ENCODE data around the gene KMT2A. TPM values are rescaled to one million over a fixed set of nuclear protein-coding genes. Genes with fewer than 3 reads are reported as not detected.

KMT2A gene
- total RNA-seq, 1 donor from 2014 or later = 78.8 TPM

- H3K4me3 Mint-ChIP-seq = peak overlapping the region; percentile 81
- H3K36me3 Mint-ChIP-seq (ENCODE audit: low read depth) = no peaks in the 10 kb centered on the region
- TF ChIP-seq CTCF (conservative IDR thresholded peaks at IDR 0.05) = no peak
- no peaks in the 10 kb centered on the region for H3K9me3 Mint-ChIP-seq
- DNase-seq (ENCODE audit: low read depth, low spot score) = peak; percentile 22
- peak overlapping the region; percentile 57 for H3K27ac Mint-ChIP-seq (ENCODE audit: unreplicated experiment)
- H3K27me3 Mint-ChIP-seq (ENCODE audit: low read depth) = no peaks in the 10 kb centered on the region
- H3K4me1 Mint-ChIP-seq = peaks cover 27% of the 10 kb centered on the region
Measured at GRCh38 chr11:118533769-118534729, 97.8 kb downstream of the KMT2A start.

GRCh38 chr11:118535261-118535660, 99.0 kb downstream of the KMT2A start:
- Mint-ChIP-seq H3K36me3 (ENCODE audit: low read depth) (no peaks in the 10 kb centered on the region), H3K9me3 (no peaks in the 10 kb centered on the region), H3K4me3 (peak overlapping the region; percentile 76), H3K4me1 (peaks cover 15% of the 10 kb centered on the region), H3K27me3 (ENCODE audit: low read depth) (no peaks in the 10 kb centered on the region), H3K27ac (ENCODE audit: unreplicated experiment) (no peak overlapping the region)
- DNase-seq (ENCODE audit: low read depth, low spot score) = no peak
- TF ChIP-seq CTCF (conservative IDR thresholded peaks at IDR 0.05) = no peak

- no peak for TF ChIP-seq CTCF (conservative IDR thresholded peaks at IDR 0.05)
- H3K9me3 Mint-ChIP-seq = no peaks in the 10 kb centered on the region
- H3K27ac Mint-ChIP-seq (ENCODE audit: unreplicated experiment) = no peak overlapping the region
- peaks cover 8% of the 10 kb centered on the region for H3K4me1 Mint-ChIP-seq
- H3K27me3 Mint-ChIP-seq (ENCODE audit: low read depth) = no peaks in the 10 kb centered on the region
- DNase-seq (ENCODE audit: low read depth, low spot score) = no peak
- no peak overlapping the region for H3K4me3 Mint-ChIP-seq
- peaks cover 5% of the 10 kb centered on the region for H3K36me3 Mint-ChIP-seq (ENCODE audit: low read depth)
Measured at GRCh38 chr11:118536726-118537125, 100.4 kb downstream of the KMT2A start.

GRCh38 chr11:118537409-118537980, 101.2 kb downstream of the KMT2A start:
- Mint-ChIP-seq H3K4me3 (no peak overlapping the region), H3K27ac (ENCODE audit: unreplicated experiment) (no peak overlapping the region), H3K27me3 (ENCODE audit: low read depth) (no peaks in the 10 kb centered on the region), H3K36me3 (ENCODE audit: low read depth) (peaks cover 5% of the 10 kb centered on the region), H3K4me1 (peaks cover 6% of the 10 kb centered on the region), H3K9me3 (no peaks in the 10 kb centered on the region)
- no peak for DNase-seq (ENCODE audit: low read depth, low spot score)
- no peak for TF ChIP-seq CTCF (conservative IDR thresholded peaks at IDR 0.05)

- Mint-ChIP-seq H3K4me1 (no peaks in the 10 kb centered on the region), H3K36me3 (ENCODE audit: low read depth) (peaks cover 5% of the 10 kb centered on the region), H3K4me3 (no peak overlapping the region), H3K27ac (ENCODE audit: unreplicated experiment) (no peak overlapping the region), H3K27me3 (ENCODE audit: low read depth) (no peaks in the 10 kb centered on the region), H3K9me3 (no peaks in the 10 kb centered on the region)
- no peak for DNase-seq (ENCODE audit: low read depth, low spot score)
- no peak for TF ChIP-seq CTCF (conservative IDR thresholded peaks at IDR 0.05)
Measured at GRCh38 chr11:118544010-118544646, 107.8 kb downstream of the KMT2A start.
